Measurements from ENCODE around the gene ATP6V0A4. TPM values are rescaled to one million over a fixed set of nuclear protein-coding genes. Genes with fewer than 3 reads are reported as not detected.

Gene ATP6V0A4
- total RNA-seq, 4 donors from 2014 or later: not detected

- Histone ChIP-seq H3K27me3 (no peaks in the 10 kb centered on the region), H3K4me1 (peaks cover 0 to under 1% (median 0%) of the 10 kb centered on the region in 4 donors), H3K4me3 (peak overlapping the region in 3 of 4 donors; percentile 13 to 43 (median 32)), H3K36me3 (no peaks in the 10 kb centered on the region), H3K27ac (peak overlapping the region; percentile 0 to 43 (median 21)), H3K9me3 (no peaks in the 10 kb centered on the region)
- TF ChIP-seq EP300 (IDR thresholded peaks at IDR 0.05; ENCODE audit: low read depth): no peak
- TF ChIP-seq CTCF (IDR thresholded peaks at IDR 0.05): no peak
- no peak for TF ChIP-seq POLR2A (IDR thresholded peaks at IDR 0.05)
- no peak for TF ChIP-seq POLR2AphosphoS5 (IDR thresholded peaks at IDR 0.05)
- intact Hi-C loops (cut with DNase I; ENCODE audit: low total_unique reads) (no loop called here), in situ Hi-C loops (cut with MboI; ENCODE audit: low pct_ligation_motif_present in 1 of 4, low pct_unique_long_range_greater_than_20kb in 1 of 4, low sequenced_read_pairs in 3 of 4) (no loop called here)
- 34 to 42% methylated on average over 23 to 59 of the region's 59 CpGs for WGBS, 2 donors (ENCODE audit: low coverage in 1 of 2)
- peak; percentile 25 for DNase-seq
These were observed 134.0 kb downstream of the ATP6V0A4 start for GRCh38 chr7:138663725-138664710.

GRCh38 chr7:138662991-138663320 is 135.0 kb downstream of the ATP6V0A4 start:
- no peaks in the 10 kb centered on the region for H3K27me3 ChIP-seq
- TF ChIP-seq POLR2A (IDR thresholded peaks at IDR 0.05) (no peak), POLR2AphosphoS5 (IDR thresholded peaks at IDR 0.05) (no peak), CTCF (IDR thresholded peaks at IDR 0.05) (no peak), EP300 (IDR thresholded peaks at IDR 0.05; ENCODE audit: low read depth) (no peak)
- no peak for DNase-seq
- 81 to 87% methylated on average over 5 to 6 of the region's 6 CpGs for WGBS, 2 donors (ENCODE audit: low coverage in 1 of 2)
- in situ Hi-C loops (cut with MboI; ENCODE audit: low pct_ligation_motif_present in 1 of 4, low pct_unique_long_range_greater_than_20kb in 1 of 4, low sequenced_read_pairs in 3 of 4): no loop called here
- H3K27ac ChIP-seq: no peak overlapping the region
- no peak overlapping the region for H3K4me3 ChIP-seq
- H3K9me3 ChIP-seq: no peaks in the 10 kb centered on the region
- no peaks in the 10 kb centered on the region for H3K4me1 ChIP-seq
- intact Hi-C loops (cut with DNase I; ENCODE audit: low total_unique reads): no loop called here
- no peaks in the 10 kb centered on the region for H3K36me3 ChIP-seq

- no peaks in the 10 kb centered on the region for H3K27me3 ChIP-seq
- no peaks in the 10 kb centered on the region for H3K36me3 ChIP-seq
- H3K27ac ChIP-seq: no peak overlapping the region
- intact Hi-C loops (cut with DNase I; ENCODE audit: low total_unique reads): no loop called here
- WGBS, 2 donors (ENCODE audit: low coverage in 1 of 2): 78% methylated on average over 4 to 5 of the region's 5 CpGs
- DNase-seq: no peak
- H3K4me3 ChIP-seq: no peak overlapping the region
- in situ Hi-C loops (cut with MboI; ENCODE audit: low pct_ligation_motif_present in 1 of 4, low pct_unique_long_range_greater_than_20kb in 1 of 4, low sequenced_read_pairs in 3 of 4): no loop called here
- no peaks in the 10 kb centered on the region for H3K9me3 ChIP-seq
- no peaks in the 10 kb centered on the region for H3K4me1 ChIP-seq
- TF ChIP-seq POLR2AphosphoS5 (IDR thresholded peaks at IDR 0.05): no peak
- no peak for TF ChIP-seq EP300 (IDR thresholded peaks at IDR 0.05; ENCODE audit: low read depth)
- no peak for TF ChIP-seq CTCF (IDR thresholded peaks at IDR 0.05)
- TF ChIP-seq POLR2A (IDR thresholded peaks at IDR 0.05): no peak
These were observed 135.7 kb downstream of the ATP6V0A4 start for GRCh38 chr7:138662076-138662990.

GRCh38 chr7:138661069-138661635 is 136.8 kb downstream of the ATP6V0A4 start:
- DNase-seq: no peak
- in situ Hi-C loops (cut with MboI; ENCODE audit: low pct_ligation_motif_present in 1 of 4, low pct_unique_long_range_greater_than_20kb in 1 of 4, low sequenced_read_pairs in 3 of 4): no loop called here
- H3K27me3 ChIP-seq: no peaks in the 10 kb centered on the region
- no peak overlapping the region for H3K27ac ChIP-seq
- WGBS, 2 donors (ENCODE audit: low coverage in 1 of 2): 63 to 80% methylated on average over 6 to 9 of the region's 9 CpGs
- H3K36me3 ChIP-seq: no peaks in the 10 kb centered on the region
- TF ChIP-seq CTCF (IDR thresholded peaks at IDR 0.05) (no peak), EP300 (IDR thresholded peaks at IDR 0.05; ENCODE audit: low read depth) (no peak), POLR2A (IDR thresholded peaks at IDR 0.05) (no peak), POLR2AphosphoS5 (IDR thresholded peaks at IDR 0.05) (no peak)
- H3K4me3 ChIP-seq: no peak overlapping the region
- H3K4me1 ChIP-seq: no peaks in the 10 kb centered on the region
- no peaks in the 10 kb centered on the region for H3K9me3 ChIP-seq
- intact Hi-C loops (cut with DNase I; ENCODE audit: low total_unique reads): no loop called here
